GM13976 (cell line): ENCODE measurements around the gene SDK1.

ENCODE experiments used
- DNase-seq: peaks from one replicate; pipeline ENCODE4 v3.0.0; 2012; ENCODE audit warnings: low spot score
- CTCF ChIP-seq: IDR thresholded peaks from 2 replicates; pipeline ENCODE4 v1.5.1; 2012; ENCODE audit warnings: borderline replicate concordance, mild to moderate bottlenecking; ENCODE audit not compliant: insufficient read depth; ENCODE audit errors: extremely low read depth, missing control alignments, control extremely low read depth
- in situ Hi-C: fragments of 300-500 bp; cut with MboI; formaldehyde crosslinking; loops from one replicate; pipeline ENCODE4 v1.12.0; 2022; ENCODE audit warnings: low sequenced_read_pairs, mixed read lengths, inconsistent platforms; ENCODE audit not compliant: unreplicated experiment

SDK1 gene

GRCh38 chr7:3781607-3782006 lies 480.6 kb downstream of the SDK1 start:
- DNase-seq, result no peak
- in situ Hi-C loops, result no loop called here
- TF ChIP-seq CTCF, result no peak

GRCh38 chr7:3787717-3788264 lies 486.7 kb downstream of the SDK1 start:
- TF ChIP-seq CTCF, result no peak
- no peak for DNase-seq
- in situ Hi-C loops, result no loop called here

- no peak for DNase-seq
- no peak for TF ChIP-seq CTCF
- in situ Hi-C loops, result no loop called here
These were observed 489.8 kb downstream of the SDK1 start for GRCh38 chr7:3790803-3791202.

GRCh38 chr7:3791327-3791726 lies 490.3 kb downstream of the SDK1 start:
- no peak for TF ChIP-seq CTCF
- DNase-seq, result no peak
- in situ Hi-C loops, result no loop called here

GRCh38 chr7:3795141-3795540 lies 494.1 kb downstream of the SDK1 start:
- no peak for TF ChIP-seq CTCF
- in situ Hi-C loops, result no loop called here
- DNase-seq, result no peak

GRCh38 chr7:3795781-3796180 lies 494.7 kb downstream of the SDK1 start:
- DNase-seq, result no peak
- no peak for TF ChIP-seq CTCF
- in situ Hi-C loops, result no loop called here

GRCh38 chr7:3805151-3805550 lies 504.1 kb downstream of the SDK1 start:
- in situ Hi-C loops, result no loop called here
- no peak for TF ChIP-seq CTCF
- DNase-seq, result no peak
